AG04449 (cell line): ENCODE measurements around the gene CDCA5.

ENCODE experiments used
- CTCF ChIA-PET: fragments of 350-600 bp; formaldehyde crosslinking; extraction: SDS; loops from one replicate; lab custom pipeline; 2021; ENCODE audit warnings: antibody characterized with exemption; lab: Yijun Ruan, JAX
- POLR2A ChIA-PET: fragments of 400-600, 350-600 bp; formaldehyde crosslinking; extraction: SDS; loops from one replicate; lab custom pipeline; 2020; ENCODE audit warnings: antibody characterized with exemption, inconsistent platforms; lab: Yijun Ruan, JAX
- DNase-seq: peaks from one replicate; pipeline ENCODE4 v3.0.0-alpha.2; 2010; ENCODE audit warnings: low read depth, low spot score
- H3K4me3 ChIP-seq: 2 replicates; pipeline ENCODE4 v1.5.1; 2011; ENCODE audit warnings: low read depth, mild to moderate bottlenecking, control low read depth, low read length
- TF ChIP-seq, protein P1 (sequence below): IDR thresholded peaks from one replicate; pipeline ENCODE4 v1.5.1; 2011; ENCODE audit warnings: mild to moderate bottlenecking, moderate library complexity, low read length, control low read depth, inconsistent platforms; ENCODE audit not compliant: insufficient read depth; ENCODE audit errors: missing control alignments

CDCA5 gene

DNA sequence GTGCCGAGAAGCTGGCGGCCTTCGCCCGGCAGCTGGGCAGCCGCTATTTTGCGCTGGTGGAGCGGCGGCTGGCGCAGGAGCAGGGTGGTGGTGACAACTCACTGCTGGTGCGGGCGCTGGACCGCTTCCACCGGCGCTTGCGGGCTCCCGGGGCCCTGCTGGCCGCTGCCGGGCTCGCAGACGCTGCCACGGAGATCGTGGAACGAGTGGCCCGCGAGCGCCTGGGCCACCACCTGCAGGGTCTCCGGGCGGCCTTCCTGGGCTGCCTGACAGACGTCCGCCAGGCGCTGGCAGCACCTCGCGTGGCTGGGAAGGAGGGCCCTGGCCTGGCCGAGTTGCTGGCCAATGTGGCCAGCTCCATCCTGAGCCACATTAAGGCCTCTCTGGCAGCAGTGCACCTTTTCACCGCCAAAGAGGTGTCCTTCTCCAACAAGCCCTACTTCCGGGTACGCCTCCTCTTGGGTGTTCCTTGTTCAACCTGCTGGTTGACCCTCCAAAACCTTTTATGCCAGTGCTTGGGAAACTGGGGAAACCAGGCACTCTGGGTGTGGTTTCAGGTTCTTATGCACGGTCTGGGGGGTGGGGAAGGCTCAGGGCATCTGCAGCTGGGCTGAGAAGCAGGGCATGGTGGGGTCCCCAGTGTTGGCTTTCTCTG is 24.8 kb upstream of the CDCA5 start:
- ChIA-PET CTCF (interaction anchor here (0.7 to 7.0 kb wide), 3 partner anchors 11 to 183 kb away, joined by 3 to 169 read pairs (median 72); partner anchors contain the start of genes FAU, MRPL49, VPS51 and ZNHIT2), POLR2A (no interaction called here)
- TF ChIP-seq, protein P1, sequence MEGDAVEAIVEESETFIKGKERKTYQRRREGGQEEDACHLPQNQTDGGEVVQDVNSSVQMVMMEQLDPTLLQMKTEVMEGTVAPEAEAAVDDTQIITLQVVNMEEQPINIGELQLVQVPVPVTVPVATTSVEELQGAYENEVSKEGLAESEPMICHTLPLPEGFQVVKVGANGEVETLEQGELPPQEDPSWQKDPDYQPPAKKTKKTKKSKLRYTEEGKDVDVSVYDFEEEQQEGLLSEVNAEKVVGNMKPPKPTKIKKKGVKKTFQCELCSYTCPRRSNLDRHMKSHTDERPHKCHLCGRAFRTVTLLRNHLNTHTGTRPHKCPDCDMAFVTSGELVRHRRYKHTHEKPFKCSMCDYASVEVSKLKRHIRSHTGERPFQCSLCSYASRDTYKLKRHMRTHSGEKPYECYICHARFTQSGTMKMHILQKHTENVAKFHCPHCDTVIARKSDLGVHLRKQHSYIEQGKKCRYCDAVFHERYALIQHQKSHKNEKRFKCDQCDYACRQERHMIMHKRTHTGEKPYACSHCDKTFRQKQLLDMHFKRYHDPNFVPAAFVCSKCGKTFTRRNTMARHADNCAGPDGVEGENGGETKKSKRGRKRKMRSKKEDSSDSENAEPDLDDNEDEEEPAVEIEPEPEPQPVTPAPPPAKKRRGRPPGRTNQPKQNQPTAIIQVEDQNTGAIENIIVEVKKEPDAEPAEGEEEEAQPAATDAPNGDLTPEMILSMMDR = no peak
- H3K4me3 ChIP-seq = no peak overlapping the region
- no peak for DNase-seq

GRCh38 chr11:65107751-65108468 is 24.1 kb upstream of the CDCA5 start:
- TF ChIP-seq, protein P1 = no peak
- H3K4me3 ChIP-seq = no peak overlapping the region
- ChIA-PET CTCF (interaction anchor here (6.4 to 7.0 kb wide), 2 partner anchors 11 to 12 kb away, joined by 72 to 169 read pairs; partner anchors contain the start of genes FAU, MRPL49, VPS51 and ZNHIT2), POLR2A (no interaction called here)
- no peak for DNase-seq

GRCh38 chr11:65107078-65107477 is 23.2 kb upstream of the CDCA5 start:
- POLR2A ChIA-PET = no interaction called here
- TF ChIP-seq, protein P1 = no peak
- CTCF ChIA-PET = interaction anchor here (6.4 to 7.0 kb wide), 2 partner anchors 10 to 13 kb away, joined by 72 to 169 read pairs; partner anchors contain the start of genes FAU, MRPL49, VPS51 and ZNHIT2
- DNase-seq = no peak
- no peak overlapping the region for H3K4me3 ChIP-seq

GRCh38 chr11:65104628-65105027 is 20.8 kb upstream of the CDCA5 start:
- no peak overlapping the region for H3K4me3 ChIP-seq
- POLR2A ChIA-PET = no interaction called here
- TF ChIP-seq, protein P1 = no peak
- CTCF ChIA-PET = interaction anchor here (0.6 to 4.8 kb wide), 2 partner anchors 8 to 258 kb away, joined by 3 to 51 read pairs; partner anchors contain the start of gene TM7SF2
- DNase-seq = no peak

DNA sequence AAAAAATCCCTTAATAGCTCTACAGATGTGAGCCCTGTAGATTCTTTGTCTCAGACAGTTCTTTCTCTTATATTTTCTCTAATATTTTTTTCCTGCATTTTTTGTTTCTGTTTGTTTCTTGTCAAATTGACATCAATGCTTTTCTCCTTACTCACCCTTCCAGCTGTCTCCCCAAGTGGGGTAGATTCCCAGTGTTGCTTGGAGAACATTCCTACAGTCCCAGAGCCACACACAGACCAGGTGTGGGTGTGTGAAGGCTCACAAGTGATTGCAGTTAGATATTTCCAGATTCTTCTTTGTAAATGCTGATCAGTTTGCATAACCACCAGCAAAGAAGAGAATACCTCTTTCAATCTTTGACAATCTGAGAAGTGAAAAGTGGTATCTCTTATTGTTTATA is 19.6 kb upstream of the CDCA5 start:
- TF ChIP-seq, protein P1 = no peak
- ChIA-PET CTCF (interaction anchor here (1.4 to 4.8 kb wide), 5 partner anchors 9 to 89 kb away, joined by 4 to 51 read pairs (median 6); partner anchors contain the start of genes ARL2, TM7SF2 and ZNHIT2), POLR2A (no interaction called here)
- no peak overlapping the region for H3K4me3 ChIP-seq
- no peak for DNase-seq
